Neural progenitor cell (in vitro differentiated cells): ENCODE results near the gene SMYD3. TPM values are rescaled to one million over a fixed set of nuclear protein-coding genes. Genes with fewer than 3 reads are reported as not detected.

Experiments
- DNase-seq: peaks from one replicate; pipeline ENCODE4 v3.0.0-alpha.2; 2016; ENCODE audit warnings: low spot score
- H2AFZ ChIP-seq: fragments of 200-600 bp; sonication (generic); replicated peaks from 2 replicates; pipeline ENCODE4 v1.6.1; 2016; ENCODE audit warnings: antibody characterized with exemption
- H3F3A ChIP-seq: fragments of 200-600 bp; sonication (generic); 2 replicates; pipeline ENCODE4 v1.6.1; 2016; ENCODE audit warnings: antibody characterized with exemption, low read depth
- H3K27ac ChIP-seq: fragments of 200-600 bp; sonication (generic); 2 replicates; pipeline ENCODE4 v1.5.1; 2016; ENCODE audit warnings: mild to moderate bottlenecking
- H3K27me3 ChIP-seq: fragments of 200-600 bp; sonication (generic); 2 replicates; pipeline ENCODE4 v1.6.1; 2016; ENCODE audit warnings: mild to moderate bottlenecking, moderate library complexity
- H3K36me3 ChIP-seq: fragments of 200-600 bp; sonication (generic); 2 replicates; pipeline ENCODE4 v1.5.1; 2016
- H3K4me1 ChIP-seq: fragments of 200-600 bp; sonication (generic); 2 replicates; pipeline ENCODE4 v1.6.1; 2016; ENCODE audit warnings: mixed run types
- H3K4me2 ChIP-seq: fragments of 200-600 bp; sonication (generic); 2 replicates; pipeline ENCODE4 v1.6.1; 2016
- H3K4me3 ChIP-seq: fragments of 200-600 bp; sonication (generic); 2 replicates; pipeline ENCODE4 v1.5.1; 2016
- H3K79me2 ChIP-seq: fragments of 200-600 bp; sonication (generic); 2 replicates; pipeline ENCODE4 v1.6.1; 2016; ENCODE audit warnings: low read depth
- H3K9ac ChIP-seq: fragments of 200-600 bp; sonication (generic); 2 replicates; pipeline ENCODE4 v1.6.1; 2016
- H3K9me3 ChIP-seq: fragments of 200-600 bp; sonication (generic); 2 replicates; pipeline ENCODE4 v1.5.1; 2016; ENCODE audit warnings: low read depth
- H4K20me1 ChIP-seq: fragments of 200-600 bp; sonication (generic); 2 replicates; pipeline ENCODE4 v1.6.1; 2016; ENCODE audit warnings: low read depth
- H3K27ac Mint-ChIP-seq: 3 replicates; pipeline ENCODE4 v1.8.0; 2021; ENCODE audit warnings: mixed read lengths
- H3K27me3 Mint-ChIP-seq: 2 replicates; pipeline ENCODE4 v1.8.0; 2022; ENCODE audit warnings: low read depth, mild to moderate bottlenecking, inconsistent platforms, moderate library complexity, mixed read lengths; ENCODE audit not compliant: insufficient read depth
- H3K36me3 Mint-ChIP-seq: 3 replicates; pipeline ENCODE4 v1.8.0; 2021; ENCODE audit warnings: mixed read lengths
- H3K4me1 Mint-ChIP-seq: 3 replicates; pipeline ENCODE4 v1.8.0; 2021; ENCODE audit warnings: mixed read lengths
- H3K4me3 Mint-ChIP-seq: 3 replicates; pipeline ENCODE4 v1.8.0; 2021; ENCODE audit warnings: mild to moderate bottlenecking, moderate library complexity, mixed read lengths
- H3K9me3 Mint-ChIP-seq: 3 replicates; pipeline ENCODE4 v1.8.0; 2020; ENCODE audit warnings: mixed read lengths
- EZH2 ChIP-seq: fragments of 200-600 bp; sonication (generic); IDR thresholded peaks from 2 replicates; pipeline ENCODE4 v1.6.1; 2017; ENCODE audit warnings: antibody characterized with exemption, mild to moderate bottlenecking, moderate library complexity
- EZH2phosphoT487 ChIP-seq: fragments of 200-600 bp; sonication (generic); IDR thresholded peaks from 2 replicates; pipeline ENCODE4 v1.6.1; 2017; ENCODE audit warnings: antibody characterized with exemption
- total RNA-seq: library from RNA; depleted of rRNA; stranded (reverse); fragments of >200 nt; gene quantifications from 2 replicates; pipeline ENCODE4 v1.2.3, GENCODE V29; 2015; ENCODE audit warnings: low replicate concordance
- TF ChIP-seq, protein P1 (sequence below): fragments of 200-600 bp; sonication (generic); IDR thresholded peaks from 2 replicates; pipeline ENCODE4 v1.5.1; 2017; ENCODE audit warnings: antibody characterized with exemption, mild to moderate bottlenecking

The SMYD3 gene
- total RNA-seq, 1 donor from 2014 or later: 43.2 TPM

DNA sequence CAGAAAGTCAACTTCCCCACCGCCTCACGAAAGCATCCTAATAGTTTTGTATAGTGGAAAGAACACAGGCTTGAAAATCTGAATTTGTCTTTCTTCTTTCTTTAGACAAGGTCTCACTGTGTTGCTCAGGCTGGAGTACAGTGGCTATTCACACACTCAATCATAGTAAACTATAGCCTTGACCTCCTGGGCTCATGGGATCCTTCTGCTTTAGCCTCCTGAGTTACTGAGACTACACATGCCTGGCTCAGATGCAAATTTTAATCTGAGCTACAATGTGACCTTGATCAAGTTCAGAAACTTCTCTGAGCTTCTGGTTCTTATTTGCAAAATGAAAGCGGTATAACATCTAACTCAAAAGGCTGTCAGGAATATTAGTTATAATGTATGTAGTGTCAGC is 362.1 kb downstream of the SMYD3 start:
- no peaks in the 10 kb centered on the region for H3K36me3 ChIP-seq
- no peaks in the 10 kb centered on the region for H3F3A ChIP-seq
- H4K20me1 ChIP-seq: no peaks in the 10 kb centered on the region
- H2AFZ ChIP-seq: no peak overlapping the region
- no peak for DNase-seq
- H3K9me3 ChIP-seq: no peaks in the 10 kb centered on the region
- no peaks in the 10 kb centered on the region for H3K79me2 ChIP-seq
- H3K4me1 ChIP-seq: peaks cover 9% of the 10 kb centered on the region
- H3K27ac ChIP-seq: no peak overlapping the region
- no peak overlapping the region for H3K4me3 Mint-ChIP-seq
- H3K9me3 Mint-ChIP-seq: peaks cover 3% of the 10 kb centered on the region
- no peak overlapping the region for H3K4me3 ChIP-seq
- no peak overlapping the region for H3K27ac Mint-ChIP-seq
- H3K36me3 Mint-ChIP-seq: no peaks in the 10 kb centered on the region
- H3K4me2 ChIP-seq: no peak overlapping the region
- H3K27me3 Mint-ChIP-seq: peaks cover 5% of the 10 kb centered on the region
- no peaks in the 10 kb centered on the region for H3K27me3 ChIP-seq
- TF ChIP-seq, protein P1, sequence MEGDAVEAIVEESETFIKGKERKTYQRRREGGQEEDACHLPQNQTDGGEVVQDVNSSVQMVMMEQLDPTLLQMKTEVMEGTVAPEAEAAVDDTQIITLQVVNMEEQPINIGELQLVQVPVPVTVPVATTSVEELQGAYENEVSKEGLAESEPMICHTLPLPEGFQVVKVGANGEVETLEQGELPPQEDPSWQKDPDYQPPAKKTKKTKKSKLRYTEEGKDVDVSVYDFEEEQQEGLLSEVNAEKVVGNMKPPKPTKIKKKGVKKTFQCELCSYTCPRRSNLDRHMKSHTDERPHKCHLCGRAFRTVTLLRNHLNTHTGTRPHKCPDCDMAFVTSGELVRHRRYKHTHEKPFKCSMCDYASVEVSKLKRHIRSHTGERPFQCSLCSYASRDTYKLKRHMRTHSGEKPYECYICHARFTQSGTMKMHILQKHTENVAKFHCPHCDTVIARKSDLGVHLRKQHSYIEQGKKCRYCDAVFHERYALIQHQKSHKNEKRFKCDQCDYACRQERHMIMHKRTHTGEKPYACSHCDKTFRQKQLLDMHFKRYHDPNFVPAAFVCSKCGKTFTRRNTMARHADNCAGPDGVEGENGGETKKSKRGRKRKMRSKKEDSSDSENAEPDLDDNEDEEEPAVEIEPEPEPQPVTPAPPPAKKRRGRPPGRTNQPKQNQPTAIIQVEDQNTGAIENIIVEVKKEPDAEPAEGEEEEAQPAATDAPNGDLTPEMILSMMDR: no peak
- TF ChIP-seq EZH2: no peak
- no peak for TF ChIP-seq EZH2phosphoT487
- no peak overlapping the region for H3K9ac ChIP-seq
- H3K4me1 Mint-ChIP-seq: peaks cover 15% of the 10 kb centered on the region

DNA sequence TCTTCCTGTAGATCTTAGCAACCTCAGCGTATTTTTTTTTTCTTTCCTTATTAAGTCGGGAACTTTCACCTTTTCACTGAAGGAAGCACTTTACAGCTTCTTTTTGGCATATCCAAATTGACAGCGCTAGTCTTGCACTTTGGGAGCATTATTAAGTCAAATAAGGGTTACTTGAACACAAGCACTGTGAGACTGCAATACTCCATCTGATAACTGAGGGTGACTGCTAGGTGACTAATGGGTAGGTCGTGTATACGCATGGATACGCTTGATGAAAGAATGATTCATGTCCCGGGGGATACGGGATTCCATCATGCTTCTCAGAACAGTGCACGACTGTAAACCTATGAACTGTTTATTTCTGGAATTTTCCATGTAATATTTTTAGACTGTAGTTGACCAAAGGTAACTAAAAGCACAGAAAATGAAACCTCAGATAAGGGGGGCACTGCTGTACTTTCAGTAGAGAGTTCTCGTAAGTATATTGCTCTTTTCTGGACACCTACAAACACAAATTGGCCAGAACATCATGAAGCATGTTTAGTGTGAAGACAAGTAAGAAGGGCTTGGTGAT is 364.7 kb downstream of the SMYD3 start:
- no peak overlapping the region for H3K9ac ChIP-seq
- H3K27ac ChIP-seq: no peak overlapping the region
- no peaks in the 10 kb centered on the region for H3K36me3 ChIP-seq

DNA sequence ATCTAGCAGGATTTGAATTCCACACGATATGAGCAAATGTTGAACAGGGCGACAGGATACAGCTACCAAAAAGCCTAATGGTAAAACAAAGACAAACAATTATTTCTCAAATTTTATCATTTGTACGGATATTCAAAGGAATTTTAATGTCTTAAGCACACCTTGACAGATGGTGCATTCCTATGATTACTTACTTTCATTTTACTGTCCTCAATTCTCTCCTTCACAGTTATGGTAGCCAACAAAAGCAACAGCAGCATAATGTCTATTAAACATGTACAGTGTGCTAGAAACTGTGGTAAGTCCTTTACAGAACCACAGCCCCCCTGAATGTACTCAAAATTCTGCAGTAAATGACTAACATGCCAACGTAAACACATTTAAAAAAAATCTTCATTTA is 365.8 kb downstream of the SMYD3 start:
- no peak overlapping the region for H3K27ac Mint-ChIP-seq
- Histone ChIP-seq H2AFZ (no peak overlapping the region), H3K4me1 (peaks cover 12% of the 10 kb centered on the region), H3K4me3 (no peak overlapping the region), H3K27ac (no peak overlapping the region), H3K27me3 (no peaks in the 10 kb centered on the region), H3K4me2 (no peak overlapping the region), H3K9me3 (no peaks in the 10 kb centered on the region), H3K36me3 (no peaks in the 10 kb centered on the region), H3K79me2 (no peaks in the 10 kb centered on the region), H3K9ac (no peak overlapping the region), H3F3A (peaks cover 5% of the 10 kb centered on the region), H4K20me1 (no peaks in the 10 kb centered on the region)
- peaks cover 20% of the 10 kb centered on the region for H3K4me1 Mint-ChIP-seq
- no peak overlapping the region for H3K4me3 Mint-ChIP-seq
- peaks cover under 1% of the 10 kb centered on the region for H3K27me3 Mint-ChIP-seq
- peaks cover 3% of the 10 kb centered on the region for H3K9me3 Mint-ChIP-seq
- no peak for DNase-seq
- TF ChIP-seq EZH2phosphoT487 (no peak), EZH2 (no peak)
- TF ChIP-seq, protein P1: no peak
- no peaks in the 10 kb centered on the region for H3K36me3 Mint-ChIP-seq

More for the DNA sequence above, 364.7 kb downstream of the SMYD3 start:
- Mint-ChIP-seq H3K4me3 (no peak overlapping the region), H3K9me3 (peaks cover 3% of the 10 kb centered on the region), H3K4me1 (peaks cover 31% of the 10 kb centered on the region), H3K36me3 (no peaks in the 10 kb centered on the region), H3K27me3 (peaks cover 3% of the 10 kb centered on the region), H3K27ac (no peak overlapping the region)
- no peak for DNase-seq
- H3K9me3 ChIP-seq: no peaks in the 10 kb centered on the region
- peaks cover 15% of the 10 kb centered on the region for H3K4me1 ChIP-seq
- peaks cover 5% of the 10 kb centered on the region for H3F3A ChIP-seq
- no peaks in the 10 kb centered on the region for H3K79me2 ChIP-seq
- H3K27me3 ChIP-seq: no peaks in the 10 kb centered on the region
- H3K4me3 ChIP-seq: no peak overlapping the region
- TF ChIP-seq, protein P1: no peak
- no peaks in the 10 kb centered on the region for H4K20me1 ChIP-seq
- no peak overlapping the region for H3K4me2 ChIP-seq
- no peak overlapping the region for H2AFZ ChIP-seq
